Measurements from ENCODE around the gene ARHGEF28.

ARHGEF28 gene

GRCh38 chr5:73841641-73842040 is 215.6 kb downstream of the ARHGEF28 start:
- no peaks in the 10 kb centered on the region for H3K36me3 Mint-ChIP-seq (ENCODE audit: low read depth)
- H3K27ac Mint-ChIP-seq: no peak overlapping the region
- peaks cover 9% of the 10 kb centered on the region for H3K27me3 Mint-ChIP-seq
- H3K9me3 Mint-ChIP-seq: no peaks in the 10 kb centered on the region
- no peak for DNase-seq
- H3K4me1 Mint-ChIP-seq: no peaks in the 10 kb centered on the region
- ATAC-seq: no peak
- H3K4me3 Mint-ChIP-seq: no peak overlapping the region

- ATAC-seq (no peak), DNase-seq (no peak)
- Mint-ChIP-seq H3K27ac (no peak overlapping the region), H3K9me3 (no peaks in the 10 kb centered on the region), H3K4me3 (no peak overlapping the region), H3K36me3 (ENCODE audit: low read depth) (no peaks in the 10 kb centered on the region), H3K4me1 (no peaks in the 10 kb centered on the region), H3K27me3 (peaks cover 9% of the 10 kb centered on the region)
Observed at GRCh38 chr5:73844165-73844564, 218.2 kb downstream of the ARHGEF28 start.

GRCh38 chr5:73851471-73852181 is 225.6 kb downstream of the ARHGEF28 start:
- no peak for ATAC-seq
- no peak for DNase-seq
- no peaks in the 10 kb centered on the region for H3K9me3 Mint-ChIP-seq
- H3K4me3 Mint-ChIP-seq: no peak overlapping the region
- peaks cover 8% of the 10 kb centered on the region for H3K27me3 Mint-ChIP-seq
- H3K36me3 Mint-ChIP-seq (ENCODE audit: low read depth): no peaks in the 10 kb centered on the region
- H3K4me1 Mint-ChIP-seq: no peaks in the 10 kb centered on the region
- no peak overlapping the region for H3K27ac Mint-ChIP-seq

- Mint-ChIP-seq H3K27me3 (peaks cover 8% of the 10 kb centered on the region), H3K9me3 (no peaks in the 10 kb centered on the region), H3K36me3 (ENCODE audit: low read depth) (no peaks in the 10 kb centered on the region), H3K4me3 (no peak overlapping the region), H3K4me1 (no peaks in the 10 kb centered on the region), H3K27ac (no peak overlapping the region)
- no peak for DNase-seq
- no peak for ATAC-seq
Observed at GRCh38 chr5:73853091-73853490, 227.1 kb downstream of the ARHGEF28 start.

DNA sequence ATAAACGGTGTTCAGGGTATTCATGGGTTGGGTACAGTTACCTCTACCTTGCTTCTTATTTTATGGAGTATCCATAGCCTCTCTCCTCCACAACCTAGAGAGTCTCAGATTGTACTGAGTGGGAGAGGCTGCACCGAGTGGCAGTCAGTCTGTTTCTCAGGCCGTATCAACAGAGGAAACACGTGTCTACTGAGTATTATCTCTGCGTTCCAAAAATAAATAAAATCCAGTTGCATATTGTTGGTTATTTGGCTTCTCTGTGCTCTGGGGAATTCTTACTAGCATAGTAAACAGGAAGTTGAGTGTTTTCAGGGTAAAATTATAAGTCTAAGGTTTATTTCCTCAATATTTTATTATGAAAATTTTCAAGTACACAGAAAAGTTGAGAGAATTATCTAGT is 231.0 kb downstream of the ARHGEF28 start:
- no peaks in the 10 kb centered on the region for H3K9me3 Mint-ChIP-seq
- no peak overlapping the region for H3K27ac Mint-ChIP-seq
- no peaks in the 10 kb centered on the region for H3K36me3 Mint-ChIP-seq (ENCODE audit: low read depth)
- ATAC-seq (no peak), DNase-seq (no peak)
- H3K27me3 Mint-ChIP-seq: peaks cover 13% of the 10 kb centered on the region
- no peaks in the 10 kb centered on the region for H3K4me1 Mint-ChIP-seq
- H3K4me3 Mint-ChIP-seq: no peak overlapping the region

- ATAC-seq (no peak), DNase-seq (no peak)
- no peaks in the 10 kb centered on the region for H3K36me3 Mint-ChIP-seq (ENCODE audit: low read depth)
- no peaks in the 10 kb centered on the region for H3K4me1 Mint-ChIP-seq
- no peak overlapping the region for H3K4me3 Mint-ChIP-seq
- no peak overlapping the region for H3K27ac Mint-ChIP-seq
- no peaks in the 10 kb centered on the region for H3K9me3 Mint-ChIP-seq
- H3K27me3 Mint-ChIP-seq: peaks cover 13% of the 10 kb centered on the region
Observed at GRCh38 chr5:73857446-73857845, 231.4 kb downstream of the ARHGEF28 start.

- DNase-seq (no peak), ATAC-seq (no peak)
- Mint-ChIP-seq H3K4me1 (no peaks in the 10 kb centered on the region), H3K27me3 (peaks cover 13% of the 10 kb centered on the region), H3K27ac (no peak overlapping the region), H3K36me3 (ENCODE audit: low read depth) (no peaks in the 10 kb centered on the region), H3K9me3 (no peaks in the 10 kb centered on the region), H3K4me3 (no peak overlapping the region)
Observed at GRCh38 chr5:73858054-73858453, 232.1 kb downstream of the ARHGEF28 start.

- H3K27ac Mint-ChIP-seq: no peak overlapping the region
- H3K4me1 Mint-ChIP-seq: no peaks in the 10 kb centered on the region
- H3K36me3 Mint-ChIP-seq (ENCODE audit: low read depth): no peaks in the 10 kb centered on the region
- no peak overlapping the region for H3K4me3 Mint-ChIP-seq
- H3K9me3 Mint-ChIP-seq: no peaks in the 10 kb centered on the region
- no peak for DNase-seq
- peaks cover 13% of the 10 kb centered on the region for H3K27me3 Mint-ChIP-seq
- no peak for ATAC-seq
Observed at GRCh38 chr5:73858776-73859175, 232.8 kb downstream of the ARHGEF28 start.

- no peaks in the 10 kb centered on the region for H3K9me3 Mint-ChIP-seq
- H3K4me1 Mint-ChIP-seq: no peaks in the 10 kb centered on the region
- no peak overlapping the region for H3K4me3 Mint-ChIP-seq
- H3K36me3 Mint-ChIP-seq (ENCODE audit: low read depth): no peaks in the 10 kb centered on the region
- no peak overlapping the region for H3K27ac Mint-ChIP-seq
- no peak for DNase-seq
- peaks cover 13% of the 10 kb centered on the region for H3K27me3 Mint-ChIP-seq
- ATAC-seq: no peak
Observed at GRCh38 chr5:73859696-73860095, 233.7 kb downstream of the ARHGEF28 start.

DNA sequence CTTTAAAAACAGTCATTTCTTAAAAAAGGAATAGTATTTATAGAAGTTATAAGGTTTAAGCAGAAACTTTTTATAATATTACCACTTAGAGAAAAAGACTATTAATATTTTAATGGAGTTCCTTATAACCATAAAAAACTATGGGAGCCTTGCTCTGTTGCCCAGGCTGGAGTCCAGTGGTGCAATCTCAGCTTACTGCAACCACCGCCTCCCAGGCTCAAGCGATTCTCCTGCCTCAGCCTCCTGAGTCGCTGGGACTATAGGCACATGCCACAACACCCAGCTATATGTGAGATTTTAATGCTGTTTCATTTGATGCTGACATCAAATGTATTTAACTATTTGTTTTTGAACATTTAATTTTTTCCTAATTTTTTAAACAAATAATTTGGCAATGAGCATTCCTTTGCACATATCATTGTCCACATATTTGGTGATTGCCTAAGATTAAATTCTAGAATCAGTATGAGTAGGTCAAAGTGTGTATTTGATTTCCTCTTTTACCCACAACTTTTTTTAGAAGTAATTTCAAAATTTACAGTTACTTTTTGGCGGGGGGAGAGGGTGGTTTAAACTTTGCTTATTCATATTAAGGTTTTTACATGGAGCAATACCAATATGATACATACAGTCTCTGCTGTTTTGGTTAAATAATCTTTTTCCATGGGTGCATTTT is 235.5 kb downstream of the ARHGEF28 start:
- Mint-ChIP-seq H3K4me1 (no peaks in the 10 kb centered on the region), H3K27ac (no peak overlapping the region), H3K36me3 (ENCODE audit: low read depth) (no peaks in the 10 kb centered on the region), H3K27me3 (peaks cover 14% of the 10 kb centered on the region), H3K4me3 (no peak overlapping the region), H3K9me3 (no peaks in the 10 kb centered on the region)
- ATAC-seq: no peak
- no peak for DNase-seq

- no peak for ATAC-seq
- Mint-ChIP-seq H3K27ac (no peak overlapping the region), H3K4me1 (no peaks in the 10 kb centered on the region), H3K9me3 (no peaks in the 10 kb centered on the region), H3K4me3 (no peak overlapping the region), H3K27me3 (peaks cover 17% of the 10 kb centered on the region), H3K36me3 (ENCODE audit: low read depth) (no peaks in the 10 kb centered on the region)
- DNase-seq: no peak
Observed at GRCh38 chr5:73862796-73863195, 236.8 kb downstream of the ARHGEF28 start.

DNA sequence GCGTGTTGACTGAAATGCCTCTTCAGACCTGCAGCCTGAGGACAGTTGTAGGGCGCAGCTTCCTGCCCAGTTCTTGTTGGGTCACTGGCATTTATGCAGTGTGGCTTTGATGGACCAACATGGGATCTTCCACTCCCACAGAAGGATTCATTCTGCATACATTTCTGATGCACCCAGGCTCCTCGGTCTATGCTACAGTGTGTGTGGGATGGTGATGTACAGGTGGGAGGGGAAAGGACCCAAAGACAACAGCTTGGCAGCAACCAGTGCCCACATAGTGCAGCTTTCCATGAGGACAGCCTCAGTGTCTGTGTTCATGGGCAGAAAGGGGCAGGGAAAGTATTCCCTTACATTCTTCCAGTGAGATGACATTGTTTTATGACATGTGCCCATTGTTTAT is 237.9 kb downstream of the ARHGEF28 start:
- Mint-ChIP-seq H3K9me3 (no peaks in the 10 kb centered on the region), H3K4me3 (no peak overlapping the region), H3K4me1 (no peaks in the 10 kb centered on the region), H3K27ac (no peak overlapping the region), H3K36me3 (ENCODE audit: low read depth) (no peaks in the 10 kb centered on the region), H3K27me3 (peaks cover 14% of the 10 kb centered on the region)
- DNase-seq: no peak
- ATAC-seq: no peak

- peaks cover 9% of the 10 kb centered on the region for H3K27me3 Mint-ChIP-seq
- DNase-seq: no peak
- no peak overlapping the region for H3K4me3 Mint-ChIP-seq
- no peak overlapping the region for H3K27ac Mint-ChIP-seq
- no peak for ATAC-seq
- H3K36me3 Mint-ChIP-seq (ENCODE audit: low read depth): no peaks in the 10 kb centered on the region
- H3K4me1 Mint-ChIP-seq: no peaks in the 10 kb centered on the region
- H3K9me3 Mint-ChIP-seq: no peaks in the 10 kb centered on the region
Observed at GRCh38 chr5:73865315-73865714, 239.3 kb downstream of the ARHGEF28 start.

- no peaks in the 10 kb centered on the region for H3K9me3 Mint-ChIP-seq
- H3K27ac Mint-ChIP-seq: no peak overlapping the region
- no peaks in the 10 kb centered on the region for H3K4me1 Mint-ChIP-seq
- DNase-seq (no peak), ATAC-seq (no peak)
- no peak overlapping the region for H3K4me3 Mint-ChIP-seq
- H3K27me3 Mint-ChIP-seq: peaks cover 4% of the 10 kb centered on the region
- H3K36me3 Mint-ChIP-seq (ENCODE audit: low read depth): no peaks in the 10 kb centered on the region
Observed at GRCh38 chr5:73867345-73868335, 241.6 kb downstream of the ARHGEF28 start.

DNA sequence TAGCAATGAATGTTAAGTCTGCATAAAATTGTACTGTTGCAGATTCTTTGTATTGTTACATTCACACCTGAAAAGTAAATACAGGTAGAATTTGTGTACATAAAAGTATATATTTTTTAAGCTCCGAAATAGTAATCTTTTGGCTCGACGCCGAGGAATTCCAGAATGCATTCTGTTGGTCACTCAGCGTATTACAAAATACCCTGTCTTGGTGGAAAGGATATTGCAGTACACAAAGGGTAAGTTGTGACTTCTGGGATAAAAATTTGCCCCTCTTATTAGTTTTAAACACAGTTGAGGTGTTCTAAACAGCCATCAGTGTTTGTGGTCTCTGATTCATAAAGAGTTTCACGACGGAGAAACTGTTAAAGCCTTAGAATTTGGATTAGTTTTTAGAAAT is 257.6 kb downstream of the ARHGEF28 start:
- Mint-ChIP-seq H3K4me3 (no peak overlapping the region), H3K36me3 (ENCODE audit: low read depth) (no peaks in the 10 kb centered on the region), H3K9me3 (no peaks in the 10 kb centered on the region), H3K27me3 (peaks cover 26% of the 10 kb centered on the region), H3K27ac (no peak overlapping the region), H3K4me1 (no peaks in the 10 kb centered on the region)
- ATAC-seq (no peak), DNase-seq (no peak)

Measured in activated naive CD8-positive, alpha-beta T cell treated with anti-CD3 and anti-CD28 coated beads, Interleukin-2, amount 50 U/mL, for 24 hours (primary cell).